Fibroblast of mammary gland (primary cell): ENCODE measurements around the gene CSK.

ENCODE experiments used
- DNase-seq: peaks from one replicate; pipeline ENCODE4 v3.0.0-alpha.2; 2010; ENCODE audit warnings: low read depth
- H3K4me3 ChIP-seq: 2 replicates; pipeline ENCODE4 v1.5.1; 2011; ENCODE audit warnings: low read depth, mild to moderate bottlenecking, low read length, moderate library complexity; ENCODE audit not compliant: control insufficient read depth
- TF ChIP-seq, protein P1 (sequence below): conservative IDR thresholded peaks from 2 replicates; pipeline ENCODE4 v1.5.1; 2011; ENCODE audit warnings: low read depth, low read length, inconsistent platforms; ENCODE audit not compliant: control insufficient read depth, insufficient read depth

CSK gene

DNA sequence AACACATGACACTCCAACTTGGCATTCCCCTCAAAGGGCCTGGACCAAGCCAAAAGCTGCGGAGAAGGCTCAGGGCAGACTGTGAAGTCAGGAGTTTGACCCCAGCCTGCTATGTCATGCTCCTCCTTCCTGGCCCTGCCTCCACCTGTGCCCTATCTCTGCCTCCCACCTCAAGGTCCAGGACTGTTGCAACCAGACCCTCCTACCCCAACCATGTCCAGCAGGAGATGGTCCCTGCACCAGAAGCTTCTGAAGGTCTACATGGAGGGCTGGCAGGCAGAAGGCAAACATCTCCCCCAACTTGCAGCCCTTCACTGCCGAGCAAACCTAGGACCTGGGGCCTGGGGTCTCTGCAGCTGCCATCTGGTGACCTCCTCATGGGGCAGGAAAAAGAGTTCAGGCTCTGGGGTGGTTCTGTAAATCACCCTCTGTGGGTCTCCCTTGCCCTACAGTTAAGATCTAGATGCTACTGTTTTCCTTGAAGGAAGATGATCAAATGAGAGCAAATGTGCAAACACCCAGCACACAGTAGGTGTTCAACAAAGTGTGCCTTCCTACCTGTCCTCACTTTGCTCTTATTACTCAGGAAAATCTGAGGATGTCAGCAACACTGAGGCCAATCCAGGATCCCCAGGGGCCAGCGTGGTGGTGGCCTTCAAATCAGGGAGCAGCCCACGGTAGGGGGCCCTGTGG is 11.5 kb upstream of the CSK start:
- DNase-seq: no peak
- no peak overlapping the region for H3K4me3 ChIP-seq
- TF ChIP-seq, protein P1, sequence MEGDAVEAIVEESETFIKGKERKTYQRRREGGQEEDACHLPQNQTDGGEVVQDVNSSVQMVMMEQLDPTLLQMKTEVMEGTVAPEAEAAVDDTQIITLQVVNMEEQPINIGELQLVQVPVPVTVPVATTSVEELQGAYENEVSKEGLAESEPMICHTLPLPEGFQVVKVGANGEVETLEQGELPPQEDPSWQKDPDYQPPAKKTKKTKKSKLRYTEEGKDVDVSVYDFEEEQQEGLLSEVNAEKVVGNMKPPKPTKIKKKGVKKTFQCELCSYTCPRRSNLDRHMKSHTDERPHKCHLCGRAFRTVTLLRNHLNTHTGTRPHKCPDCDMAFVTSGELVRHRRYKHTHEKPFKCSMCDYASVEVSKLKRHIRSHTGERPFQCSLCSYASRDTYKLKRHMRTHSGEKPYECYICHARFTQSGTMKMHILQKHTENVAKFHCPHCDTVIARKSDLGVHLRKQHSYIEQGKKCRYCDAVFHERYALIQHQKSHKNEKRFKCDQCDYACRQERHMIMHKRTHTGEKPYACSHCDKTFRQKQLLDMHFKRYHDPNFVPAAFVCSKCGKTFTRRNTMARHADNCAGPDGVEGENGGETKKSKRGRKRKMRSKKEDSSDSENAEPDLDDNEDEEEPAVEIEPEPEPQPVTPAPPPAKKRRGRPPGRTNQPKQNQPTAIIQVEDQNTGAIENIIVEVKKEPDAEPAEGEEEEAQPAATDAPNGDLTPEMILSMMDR: no peak

DNA sequence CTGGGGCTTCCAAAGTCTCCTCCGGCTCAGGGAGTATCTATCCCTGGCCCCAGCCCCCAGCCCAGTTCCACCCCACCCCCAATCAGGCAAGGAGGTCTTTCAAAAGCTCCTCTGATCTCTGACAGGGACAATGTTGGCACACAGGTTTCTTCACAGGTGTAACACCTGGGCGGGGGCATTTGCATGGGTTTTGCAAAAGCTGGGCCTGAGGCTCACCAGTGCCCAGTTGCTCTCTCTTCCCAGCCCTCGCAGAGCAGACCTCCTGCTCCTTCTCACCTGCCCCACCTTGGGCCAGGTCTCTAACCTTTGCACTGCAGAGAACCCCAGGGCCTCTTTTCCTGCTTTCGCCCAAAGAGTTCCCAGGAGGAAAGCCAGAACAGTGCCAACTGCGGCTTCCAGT is 8.6 kb upstream of the CSK start:
- no peak for DNase-seq
- TF ChIP-seq, protein P1: no peak
- no peak overlapping the region for H3K4me3 ChIP-seq

DNA sequence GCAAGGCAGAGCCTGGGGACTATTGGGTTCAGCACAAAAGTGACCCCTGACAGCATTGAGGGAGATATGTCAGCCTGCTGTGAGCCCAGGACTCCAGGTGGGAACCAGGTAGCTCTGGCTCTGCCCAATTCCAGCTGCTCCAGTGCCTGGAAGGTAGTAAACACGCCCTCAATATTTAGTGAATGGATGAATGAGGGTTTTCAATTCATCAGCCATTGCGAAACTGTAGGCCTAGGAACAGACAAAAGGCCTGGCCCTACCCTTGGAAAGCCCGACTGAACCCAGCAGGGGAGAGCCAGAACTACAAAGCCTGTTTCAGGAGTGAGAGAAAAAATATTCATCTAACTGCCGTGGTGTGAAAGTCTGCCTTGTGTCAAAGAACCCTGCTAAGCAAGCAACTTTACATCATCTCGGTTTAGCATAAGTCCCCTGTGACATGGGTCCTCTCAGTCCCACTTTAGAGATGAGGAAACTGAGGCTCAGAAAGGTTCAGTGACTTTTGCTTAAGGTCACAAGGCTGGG is 8.1 kb upstream of the CSK start:
- H3K4me3 ChIP-seq: no peak overlapping the region
- DNase-seq: no peak
- TF ChIP-seq, protein P1: no peak

DNA sequence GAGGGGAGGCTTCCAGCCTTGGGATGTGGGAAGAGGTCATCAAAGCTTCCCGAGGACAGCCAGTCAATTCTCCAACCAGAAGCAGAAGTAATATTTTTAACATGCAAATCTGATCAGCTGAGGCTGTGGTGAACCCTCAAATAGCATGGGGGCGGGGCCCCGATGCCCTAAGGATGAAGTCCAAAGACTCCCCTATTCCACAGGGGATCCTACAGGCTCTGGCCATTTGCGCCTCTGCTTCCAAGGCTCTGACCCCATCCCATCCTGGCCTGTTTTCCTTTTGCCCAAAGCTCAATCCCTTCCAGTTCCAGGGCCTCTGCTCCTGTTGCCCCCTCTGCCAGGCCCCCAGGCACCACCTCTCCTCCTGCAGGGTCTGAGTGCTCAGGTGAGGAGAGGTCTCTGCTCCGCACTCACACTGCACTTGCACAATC is 6.7 kb upstream of the CSK start:
- DNase-seq: no peak

DNA sequence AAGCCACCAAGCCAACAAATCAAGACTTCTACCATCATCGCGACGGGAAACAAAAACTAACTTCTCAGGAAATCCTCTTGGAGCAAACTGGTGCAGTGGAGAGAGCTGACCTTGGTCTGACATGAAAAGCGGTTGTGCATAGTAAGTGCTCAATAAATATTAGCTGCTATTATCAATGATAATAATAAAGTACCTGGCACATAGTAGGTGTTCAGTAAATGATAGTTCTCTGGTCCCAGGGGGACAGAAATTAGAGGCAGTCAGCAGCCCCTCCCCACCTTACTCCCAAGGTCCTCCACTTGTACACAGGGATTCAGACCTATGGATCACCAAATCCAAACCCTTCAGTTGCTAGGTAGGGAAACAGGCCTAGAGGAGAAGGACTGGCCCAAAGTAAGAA is 6.0 kb upstream of the CSK start:
- no peak overlapping the region for H3K4me3 ChIP-seq
- TF ChIP-seq, protein P1: no peak
- DNase-seq: no peak

More for the DNA sequence above, 6.7 kb upstream of the CSK start:
- H3K4me3 ChIP-seq: no peak overlapping the region
- TF ChIP-seq, protein P1: no peak

DNA sequence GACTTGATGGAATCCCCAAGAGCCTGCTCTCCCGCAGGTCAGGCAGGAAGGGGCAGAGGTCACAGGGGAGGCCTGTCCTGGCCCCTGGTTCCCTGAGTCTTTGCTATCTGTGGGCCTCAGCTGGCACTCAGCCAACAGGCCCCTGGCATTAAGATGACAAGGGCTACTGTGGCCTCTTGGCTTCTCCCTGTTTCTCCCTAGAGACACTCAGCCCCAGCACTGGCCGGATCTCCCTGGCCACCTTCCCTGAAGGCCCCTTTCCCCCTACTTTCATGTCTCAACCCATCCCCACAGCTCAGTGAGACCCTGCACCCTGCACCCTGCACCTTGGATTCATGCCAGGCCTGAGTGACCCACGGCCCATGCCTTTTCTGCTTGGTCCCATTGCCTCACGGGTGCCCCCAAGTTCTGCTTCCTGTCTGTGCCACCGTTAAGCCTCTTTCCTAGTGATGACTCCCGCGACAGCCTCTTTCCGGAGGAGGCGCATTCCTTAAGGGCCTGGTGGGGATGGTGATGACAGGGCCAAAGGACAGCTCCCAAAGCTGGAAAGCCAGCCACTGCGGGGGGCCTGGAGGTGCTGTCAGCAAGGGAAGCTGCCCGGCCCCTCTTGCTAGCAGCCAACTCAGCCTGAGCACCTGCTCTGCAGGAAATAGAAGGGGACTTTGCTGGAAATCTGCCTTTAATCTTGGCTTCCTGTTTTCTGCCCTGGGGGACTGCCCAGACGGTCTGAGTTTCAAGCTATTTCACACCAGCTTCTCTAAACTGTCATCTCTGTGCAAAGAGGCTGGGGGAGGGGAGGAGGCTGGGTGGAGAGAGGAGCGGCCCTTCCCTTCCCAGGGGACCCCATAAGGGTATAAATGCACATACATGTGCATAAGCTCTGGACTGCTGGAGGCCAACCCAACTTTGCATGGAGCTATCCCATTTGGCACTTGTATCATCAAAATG is 4.8 kb upstream of the CSK start:
- H3K4me3 ChIP-seq: no peak overlapping the region
- DNase-seq: no peak
- TF ChIP-seq, protein P1: no peak
